Left lung (tissue), 10 donors: ENCODE results near the gene ARL6IP4. TPM values are rescaled to one million over a fixed set of nuclear protein-coding genes. Genes with fewer than 3 reads are reported as not detected.

Experiments
- ATAC-seq: fragments of 200-7000 bp; cut with Tn5 transposase; one replicate; pipeline ENCODE4 v1.9.1; 2020; ENCODE audit warnings: moderate library complexity
- DNase-seq, 4 donors: peaks; one replicate each; pipeline ENCODE4 v3.0.0-alpha.2; 2013 to 2020
- H3K27ac ChIP-seq, 2 donors: fragments of 200-600 bp; sonication (generic) in 1 of 2; one replicate each; pipeline versions ENCODE4 v1.5.0 to v1.8.0; 2020 to 2021
- H3K27me3 ChIP-seq, 2 donors: fragments of 200-600 bp; sonication (generic) in 1 of 2; one replicate each; pipeline versions ENCODE4 v1.5.0 to v1.8.0; 2020 to 2021
- H3K36me3 ChIP-seq, 2 donors: fragments of 200-600 bp; sonication (generic) in 1 of 2; one replicate each; pipeline versions ENCODE4 v1.5.0 to v1.8.0; 2020 to 2021
- H3K4me1 ChIP-seq, 2 donors: fragments of 200-600 bp; one replicate each; pipeline ENCODE4 v1.8.0; 2021
- H3K4me3 ChIP-seq, 2 donors: fragments of 200-600 bp; sonication (generic) in 1 of 2; one replicate each; pipeline versions ENCODE4 v1.5.0 to v1.8.0; 2020 to 2021; ENCODE audit warnings: mild to moderate bottlenecking in 1 of 2
- H3K9me3 ChIP-seq, 2 donors: fragments of 200-600 bp; sonication (generic) in 1 of 2; one replicate each; pipeline versions ENCODE4 v1.5.0 to v1.8.0; 2020 to 2021
- CTCF ChIP-seq, 2 donors: fragments of 200-600 bp; sonication (generic) in 1 of 2; IDR thresholded peaks; one replicate each; pipeline versions ENCODE4 v1.5.0 to v1.8.0; 2021; ENCODE audit warnings: antibody characterized with exemption in 2 of 2
- intact Hi-C, 2 donors: fragments of 100-400 bp; cut with DNase I; formaldehyde crosslinking; loops; one replicate each; pipeline versions ENCODE4 v1.11.2 to v1.14.2; 2022
- polyA plus RNA-seq, 6 donors: library from polyadenylated mRNA; unstranded; fragments of 120-200 nt; gene quantifications; one replicate each; pipeline ENCODE4 v1.2.1, GENCODE V29; 2013; ENCODE audit not compliant: insufficient read length in 6 of 6
- total RNA-seq, 2 donors: library from RNA; stranded (reverse); fragmentation: NEBNext Ultra II Directional; extraction: Animal tissue kit (Norgen Biotek cat#: 25700); gene quantifications; one replicate each; pipeline ENCODE4 v1.2.1, GENCODE V29; 2021
- donor health status: DM: no; HTN: yes; CAD: no.
- donor health status: DM: no; HTN: no; CAD: no.

The ARL6IP4 gene
- total and polyA plus RNA-seq, 8 donors, result 122 to 198 (median 158) TPM

- no peak for ATAC-seq
- no peak for TF ChIP-seq CTCF (IDR thresholded peaks at IDR 0.05)
- peaks cover 0 to 73% of the 10 kb centered on the region in 2 donors for H3K36me3 ChIP-seq
Measured at GRCh38 chr12:122995503-122996187, 15.2 kb downstream of the ARL6IP4 start.

GRCh38 chr12:122996188-122996601 is 15.7 kb downstream of the ARL6IP4 start:
- H3K27me3 ChIP-seq, result no peaks in the 10 kb centered on the region
- intact Hi-C loops, result no loop called here
- no peaks in the 10 kb centered on the region for H3K4me1 ChIP-seq
- DNase-seq (peak in 1 of 4 donors; percentile 74), ATAC-seq (no peak)
- peaks cover 0 to 73% of the 10 kb centered on the region in 2 donors for H3K36me3 ChIP-seq
- H3K4me3 ChIP-seq, result no peak overlapping the region
- no peaks in the 10 kb centered on the region for H3K9me3 ChIP-seq
- H3K27ac ChIP-seq, result no peak overlapping the region
- no peak for TF ChIP-seq CTCF (IDR thresholded peaks at IDR 0.05)

More at GRCh38 chr12:122995503-122996187, 15.2 kb downstream of the ARL6IP4 start:
- Histone ChIP-seq H3K4me1 (no peaks in the 10 kb centered on the region), H3K9me3 (no peaks in the 10 kb centered on the region), H3K27me3 (no peaks in the 10 kb centered on the region), H3K27ac (no peak overlapping the region), H3K4me3 (no peak overlapping the region)
- peak in 1 of 4 donors; percentile 75 for DNase-seq
- intact Hi-C loops, result no loop called here

- intact Hi-C loops, result no loop called here
- H3K4me1 ChIP-seq, result no peaks in the 10 kb centered on the region
- no peak overlapping the region for H3K4me3 ChIP-seq
- no peak overlapping the region for H3K27ac ChIP-seq
- TF ChIP-seq CTCF (IDR thresholded peaks at IDR 0.05), result no peak
- ATAC-seq (no peak), DNase-seq (no peak)
- no peaks in the 10 kb centered on the region for H3K9me3 ChIP-seq
- H3K36me3 ChIP-seq, result peaks cover 0 to 70% of the 10 kb centered on the region in 2 donors
- no peaks in the 10 kb centered on the region for H3K27me3 ChIP-seq
Measured at GRCh38 chr12:122996621-122997342, 16.3 kb downstream of the ARL6IP4 start.

- no peaks in the 10 kb centered on the region for H3K27me3 ChIP-seq
- no peaks in the 10 kb centered on the region for H3K9me3 ChIP-seq
- no peak for TF ChIP-seq CTCF (IDR thresholded peaks at IDR 0.05)
- no peak overlapping the region for H3K27ac ChIP-seq
- intact Hi-C loops, result no loop called here
- peaks cover 0 to 62% of the 10 kb centered on the region in 2 donors for H3K36me3 ChIP-seq
- H3K4me1 ChIP-seq, result no peaks in the 10 kb centered on the region
- DNase-seq (peak in 1 of 4 donors; percentile 73), ATAC-seq (no peak)
- H3K4me3 ChIP-seq, result no peak overlapping the region
Measured at GRCh38 chr12:122997343-122998250, 17.1 kb downstream of the ARL6IP4 start.
